Fibroblast of villous mesenchyme (primary cell): ENCODE results near the gene THBD. TPM values are rescaled to one million over a fixed set of nuclear protein-coding genes. Genes with fewer than 3 reads are reported as not detected.

Source experiments
- DNase-seq: peaks from one replicate; pipeline ENCODE4 v3.0.0-alpha.2; 2010; ENCODE audit warnings: low read depth
- H3K4me3 ChIP-seq: 2 replicates; pipeline ENCODE4 v1.5.1; 2011; ENCODE audit warnings: low read depth, mild to moderate bottlenecking, low read length
- CTCF ChIP-seq: IDR thresholded peaks from 2 replicates; pipeline ENCODE4 v1.5.1; 2012; ENCODE audit warnings: low read depth, mild to moderate bottlenecking, low read length; ENCODE audit not compliant: insufficient read depth
- total RNA-seq: library from RNA; depleted of rRNA; stranded (reverse); fragments of >200 nt; gene quantifications from 2 replicates; pipeline ENCODE4 v1.2.3, GENCODE V29; 2012

THBD gene
- total RNA-seq, 1 donor = under 0.01 TPM

GRCh38 chr20:23094927-23095326 is 45.5 kb upstream of the THBD start:
- H3K4me3 ChIP-seq = no peak overlapping the region
- DNase-seq = no peak
- TF ChIP-seq CTCF = no peak

GRCh38 chr20:23094213-23094896 is 44.9 kb upstream of the THBD start:
- DNase-seq = no peak
- no peak overlapping the region for H3K4me3 ChIP-seq
- no peak for TF ChIP-seq CTCF

- H3K4me3 ChIP-seq = no peak overlapping the region
- TF ChIP-seq CTCF = no peak
- DNase-seq = no peak
Measured at GRCh38 chr20:23093613-23094012, 44.1 kb upstream of the THBD start.

DNA sequence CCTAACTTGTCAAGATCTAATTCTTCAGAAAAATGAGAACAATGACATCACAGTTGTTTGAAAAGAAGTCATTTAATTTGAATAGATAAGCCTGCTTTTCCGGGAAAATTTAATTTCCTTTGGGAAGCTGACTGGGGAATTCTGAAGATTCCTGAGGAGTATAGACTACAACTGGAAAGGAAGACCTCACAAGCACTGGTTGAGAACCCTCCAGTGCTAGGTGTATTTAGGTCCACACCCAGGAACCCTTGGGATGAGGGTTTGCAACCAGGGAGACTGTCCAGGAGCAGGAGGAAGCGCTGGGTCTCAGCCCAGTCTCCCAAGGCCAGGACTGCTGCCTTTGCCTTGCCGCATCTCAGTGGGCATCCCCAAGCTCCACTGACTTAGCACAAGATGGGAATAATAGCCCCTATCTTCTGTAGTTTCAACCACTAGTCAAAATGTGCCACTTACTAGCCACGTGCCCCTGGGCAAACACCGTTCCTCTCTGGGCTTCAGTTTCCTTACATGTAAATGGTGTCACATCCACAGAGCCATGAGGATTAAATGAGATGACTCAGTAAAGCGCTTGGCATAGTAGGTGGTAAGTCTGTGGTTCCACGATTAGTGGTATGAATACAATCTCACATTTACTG is 43.5 kb upstream of the THBD start:
- DNase-seq = no peak
- no peak for TF ChIP-seq CTCF
- H3K4me3 ChIP-seq = no peak overlapping the region

DNA sequence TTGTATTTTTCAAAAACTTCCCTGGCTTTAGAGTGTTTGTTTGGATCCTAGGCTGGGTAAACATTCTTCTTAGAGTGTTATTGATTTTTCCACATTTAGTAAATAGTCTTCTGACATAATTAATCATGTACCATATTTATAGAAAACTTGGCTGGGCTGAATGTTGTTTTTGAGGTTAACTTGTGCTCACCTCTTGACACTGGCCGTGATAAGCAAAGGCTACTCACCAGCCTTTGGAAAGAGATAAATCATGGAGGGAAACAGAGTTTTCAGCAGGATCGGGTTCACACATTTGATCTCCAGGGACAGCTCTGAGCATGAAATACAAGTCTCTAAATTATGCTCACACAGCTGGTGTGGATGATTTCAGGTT is 42.9 kb upstream of the THBD start:
- no peak overlapping the region for H3K4me3 ChIP-seq
- no peak for DNase-seq
- TF ChIP-seq CTCF = no peak

DNA sequence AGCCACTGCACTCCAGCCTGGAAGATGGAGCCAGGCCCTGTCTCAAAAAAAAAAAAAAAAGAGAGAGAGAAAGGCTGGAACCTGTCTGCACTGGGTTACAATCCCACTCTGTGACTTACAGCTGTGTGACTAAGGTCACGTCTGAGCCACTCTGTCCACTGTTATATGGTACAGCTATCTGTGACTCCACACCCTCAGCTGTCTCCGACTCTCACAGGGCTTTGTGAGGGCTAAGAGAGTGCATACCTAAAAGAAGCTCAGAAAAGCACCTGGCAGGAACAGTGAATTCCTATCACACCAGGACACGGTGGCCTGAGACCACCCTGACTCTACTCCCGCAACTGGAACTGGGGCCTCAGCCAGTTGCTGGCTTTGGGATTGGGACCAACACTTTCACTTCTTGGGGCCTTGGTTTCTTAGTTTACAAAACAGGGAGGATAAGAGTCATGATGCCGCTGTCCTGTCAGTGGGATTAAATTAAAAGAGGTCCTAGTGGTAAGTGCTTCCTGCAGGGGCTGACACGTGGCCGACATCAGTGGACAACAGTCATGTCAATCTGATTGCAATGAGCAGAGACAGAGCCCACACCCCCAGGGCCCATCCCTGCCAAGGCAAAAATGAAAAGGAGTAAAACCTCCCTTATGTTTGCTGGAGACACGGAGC is 42.4 kb upstream of the THBD start:
- no peak for TF ChIP-seq CTCF
- DNase-seq = no peak
- H3K4me3 ChIP-seq = no peak overlapping the region
